WERI-Rb-1 (cell line): Measurements from ENCODE around the gene PRRT1B.

ENCODE experiments used
- DNase-seq: peaks from one replicate; pipeline ENCODE4 v3.0.0-alpha.2; 2020
- H3K27ac ChIP-seq: fragments of 250-450 bp; sonication (Bioruptor Pico); 2 replicates; pipeline ENCODE4 v1.5.1; 2020; ENCODE audit warnings: mild to moderate bottlenecking, moderate library complexity
- H3K27me3 ChIP-seq: fragments of 250-450 bp; sonication (Bioruptor Pico); 2 replicates; pipeline ENCODE4 v1.5.1; 2021; ENCODE audit warnings: mild to moderate bottlenecking, low read depth, moderate library complexity; ENCODE audit not compliant: insufficient read depth, severe bottlenecking
- H3K36me3 ChIP-seq: fragments of 250-450 bp; sonication (Bioruptor Pico); 2 replicates; pipeline ENCODE4 v1.5.1; 2020; ENCODE audit warnings: mild to moderate bottlenecking, moderate library complexity
- H3K4me3 ChIP-seq: 2 replicates; pipeline ENCODE4 v1.5.1; 2011; ENCODE audit warnings: low read depth, mild to moderate bottlenecking, control low read depth, low read length
- H3K9me3 ChIP-seq: fragments of 250-450 bp; sonication (Bioruptor Pico); 2 replicates; pipeline ENCODE4 v1.5.1; 2021; ENCODE audit warnings: mild to moderate bottlenecking, moderate library complexity; ENCODE audit not compliant: severe bottlenecking
- CTCF ChIP-seq: IDR thresholded peaks from 2 replicates; pipeline ENCODE4 v1.5.1; 2011; ENCODE audit warnings: low read depth, mild to moderate bottlenecking, control low read depth, inconsistent platforms, low read length

Gene PRRT1B

GRCh38 chr9:131500939-131501541 lies 44.3 kb upstream of the PRRT1B start:
- Histone ChIP-seq H3K27ac (no peak overlapping the region), H3K36me3 (peaks cover 55% of the 10 kb centered on the region), H3K27me3 (no peaks in the 10 kb centered on the region), H3K9me3 (no peaks in the 10 kb centered on the region), H3K4me3 (no peak overlapping the region)
- TF ChIP-seq CTCF: no peak
- no peak for DNase-seq

GRCh38 chr9:131502781-131503625 lies 42.3 kb upstream of the PRRT1B start, which contains the start of gene POMT1:
Gene POMT1, plus strand, starts transcription at chr9:131502918. Its CDS starts 1,301 bp downstream, at chr9:131504219.
- H3K4me3 ChIP-seq: peak within 1 kb of the TSS; percentile 85
- no peaks in the 10 kb centered on the region for H3K27me3 ChIP-seq
- peak; percentile 95 for DNase-seq
- H3K36me3 ChIP-seq: peaks cover 48% of the 10 kb centered on the region
- H3K9me3 ChIP-seq: no peaks in the 10 kb centered on the region
- TF ChIP-seq CTCF: no peak
- H3K27ac ChIP-seq: peak within 1 kb of the TSS; percentile 79

- peak; percentile 66 for DNase-seq
- H3K36me3 ChIP-seq: peaks cover 45% of the 10 kb centered on the region
- peak overlapping the region; percentile 79 for H3K27ac ChIP-seq
Observed at GRCh38 chr9:131503626-131504465, 41.5 kb upstream of the PRRT1B start.

GRCh38 chr9:131505012-131505411 lies 40.3 kb upstream of the PRRT1B start:
- H3K27ac ChIP-seq: no peak overlapping the region
- no peaks in the 10 kb centered on the region for H3K27me3 ChIP-seq
- no peak overlapping the region for H3K4me3 ChIP-seq
- TF ChIP-seq CTCF: no peak
- no peaks in the 10 kb centered on the region for H3K9me3 ChIP-seq
- DNase-seq: no peak
- H3K36me3 ChIP-seq: peaks cover 45% of the 10 kb centered on the region

More at GRCh38 chr9:131503626-131504465, 41.5 kb upstream of the PRRT1B start:
- TF ChIP-seq CTCF: no peak
- Histone ChIP-seq H3K27me3 (no peaks in the 10 kb centered on the region), H3K4me3 (peak overlapping the region; percentile 85), H3K9me3 (no peaks in the 10 kb centered on the region)

- no peak for TF ChIP-seq CTCF
- Histone ChIP-seq H3K36me3 (peaks cover 83% of the 10 kb centered on the region), H3K4me3 (no peak overlapping the region), H3K27me3 (no peaks in the 10 kb centered on the region), H3K9me3 (no peaks in the 10 kb centered on the region), H3K27ac (no peak overlapping the region)
- no peak for DNase-seq
Observed at GRCh38 chr9:131511416-131511815, 33.9 kb upstream of the PRRT1B start.
